Adrenal gland (tissue), 5 donors: Measurements from ENCODE around the gene PCNX2.

Experiments
- POLR2A ChIP-seq, 2 donors: fragments of 450-650 bp; IDR thresholded peaks; one replicate each; pipeline ENCODE4 v1.6.1; 2017; ENCODE audit warnings: antibody characterized with exemption in 2 of 2, mild to moderate bottlenecking in 2 of 2, moderate library complexity in 1 of 2
- TF ChIP-seq, protein P1 (sequence below), 6 experiments: fragments of 450-650 bp in 4 of 6; fragments of 200-600 bp in 2 of 6; sonication (generic) in 1 of 6; IDR thresholded peaks; 1 replicate in 5 of 6; 2 replicates in 1 of 6; pipeline versions ENCODE4 v1.5.1 to v1.8.0; 2016 to 2021; ENCODE audit warnings: antibody characterized with exemption in 6 of 6, mild to moderate bottlenecking in 2 of 6, moderate library complexity in 1 of 6
- donor health status: DM: no; HTN: no; CAD: no.

DNA sequence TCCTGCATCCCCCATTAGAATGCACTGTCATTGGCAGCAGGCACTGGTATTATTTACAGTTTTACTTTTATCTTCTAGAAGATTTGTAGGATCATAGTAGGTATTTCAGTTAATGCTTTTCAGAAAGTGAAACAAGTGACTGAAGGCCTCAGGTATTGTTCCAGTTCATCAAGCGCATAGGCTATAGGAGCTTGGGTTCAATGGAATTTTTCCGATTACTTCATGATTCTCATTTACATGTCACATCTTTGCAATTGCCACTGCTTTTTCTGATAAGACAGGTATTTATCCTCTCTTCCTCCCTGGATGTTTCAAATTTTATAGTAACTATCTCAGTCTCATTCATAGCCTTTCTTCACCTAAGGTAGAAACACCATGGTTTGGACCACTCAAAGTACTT is 183.8 kb downstream of the PCNX2 start:
- TF ChIP-seq, protein P1, sequence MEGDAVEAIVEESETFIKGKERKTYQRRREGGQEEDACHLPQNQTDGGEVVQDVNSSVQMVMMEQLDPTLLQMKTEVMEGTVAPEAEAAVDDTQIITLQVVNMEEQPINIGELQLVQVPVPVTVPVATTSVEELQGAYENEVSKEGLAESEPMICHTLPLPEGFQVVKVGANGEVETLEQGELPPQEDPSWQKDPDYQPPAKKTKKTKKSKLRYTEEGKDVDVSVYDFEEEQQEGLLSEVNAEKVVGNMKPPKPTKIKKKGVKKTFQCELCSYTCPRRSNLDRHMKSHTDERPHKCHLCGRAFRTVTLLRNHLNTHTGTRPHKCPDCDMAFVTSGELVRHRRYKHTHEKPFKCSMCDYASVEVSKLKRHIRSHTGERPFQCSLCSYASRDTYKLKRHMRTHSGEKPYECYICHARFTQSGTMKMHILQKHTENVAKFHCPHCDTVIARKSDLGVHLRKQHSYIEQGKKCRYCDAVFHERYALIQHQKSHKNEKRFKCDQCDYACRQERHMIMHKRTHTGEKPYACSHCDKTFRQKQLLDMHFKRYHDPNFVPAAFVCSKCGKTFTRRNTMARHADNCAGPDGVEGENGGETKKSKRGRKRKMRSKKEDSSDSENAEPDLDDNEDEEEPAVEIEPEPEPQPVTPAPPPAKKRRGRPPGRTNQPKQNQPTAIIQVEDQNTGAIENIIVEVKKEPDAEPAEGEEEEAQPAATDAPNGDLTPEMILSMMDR (IDR thresholded peaks at IDR 0.05): no peak
- TF ChIP-seq POLR2A (IDR thresholded peaks at IDR 0.05): no peak
